ENCODE results near the gene PCDHGB5. TPM values are rescaled to one million over a fixed set of nuclear protein-coding genes. Genes with fewer than 3 reads are reported as not detected.
A peak's percentile ranks its signal among the peaks of the same experiment; 100 is the strongest.

Gene PCDHGB5
- total RNA-seq, 6 donors from 2014 or later: 6.2 to 11.8 (median 8.3) TPM

DNA sequence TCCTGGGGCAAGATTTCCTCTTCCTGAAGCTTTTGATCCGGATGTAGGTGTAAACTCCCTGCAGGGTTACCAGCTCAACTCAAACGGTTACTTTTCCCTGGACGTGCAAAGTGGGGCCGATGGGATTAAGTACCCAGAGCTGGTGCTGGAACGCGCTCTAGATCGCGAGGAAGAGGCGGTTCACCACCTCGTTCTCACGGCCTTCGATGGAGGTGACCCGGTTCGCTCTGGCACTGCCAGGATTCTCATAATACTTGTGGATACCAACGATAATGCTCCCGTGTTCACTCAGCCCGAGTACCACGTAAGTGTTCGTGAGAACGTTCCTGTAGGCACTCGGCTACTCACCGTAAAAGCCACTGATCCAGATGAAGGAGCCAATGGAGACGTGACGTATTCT, 42.1 kb upstream of the PCDHGB5 start:
- H3K27me3 ChIP-seq: no peaks in the 10 kb centered on the region

DNA sequence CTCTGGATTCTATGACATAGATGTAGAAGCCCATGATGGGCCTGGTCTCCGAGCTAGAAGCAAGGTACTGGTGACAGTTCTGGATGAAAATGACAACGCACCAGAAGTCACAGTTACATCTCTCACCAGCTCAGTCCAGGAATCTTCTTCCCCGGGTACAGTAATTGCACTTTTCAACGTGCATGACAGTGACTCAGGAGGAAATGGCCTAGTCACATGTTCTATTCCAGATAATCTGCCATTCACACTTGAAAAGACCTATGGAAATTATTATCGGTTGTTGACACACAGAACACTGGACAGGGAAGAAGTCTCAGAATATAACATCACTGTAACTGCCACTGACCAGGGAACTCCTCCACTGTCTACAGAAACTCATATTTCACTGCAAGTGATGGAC, 41.6 kb upstream of the PCDHGB5 start:
- TF ChIP-seq EP300 (IDR thresholded peaks at IDR 0.05) (no peak), POLR2A (IDR thresholded peaks at IDR 0.05) (no peak), POLR2AphosphoS5 (IDR thresholded peaks at IDR 0.05) (no peak)
- TF ChIP-seq, protein P1, sequence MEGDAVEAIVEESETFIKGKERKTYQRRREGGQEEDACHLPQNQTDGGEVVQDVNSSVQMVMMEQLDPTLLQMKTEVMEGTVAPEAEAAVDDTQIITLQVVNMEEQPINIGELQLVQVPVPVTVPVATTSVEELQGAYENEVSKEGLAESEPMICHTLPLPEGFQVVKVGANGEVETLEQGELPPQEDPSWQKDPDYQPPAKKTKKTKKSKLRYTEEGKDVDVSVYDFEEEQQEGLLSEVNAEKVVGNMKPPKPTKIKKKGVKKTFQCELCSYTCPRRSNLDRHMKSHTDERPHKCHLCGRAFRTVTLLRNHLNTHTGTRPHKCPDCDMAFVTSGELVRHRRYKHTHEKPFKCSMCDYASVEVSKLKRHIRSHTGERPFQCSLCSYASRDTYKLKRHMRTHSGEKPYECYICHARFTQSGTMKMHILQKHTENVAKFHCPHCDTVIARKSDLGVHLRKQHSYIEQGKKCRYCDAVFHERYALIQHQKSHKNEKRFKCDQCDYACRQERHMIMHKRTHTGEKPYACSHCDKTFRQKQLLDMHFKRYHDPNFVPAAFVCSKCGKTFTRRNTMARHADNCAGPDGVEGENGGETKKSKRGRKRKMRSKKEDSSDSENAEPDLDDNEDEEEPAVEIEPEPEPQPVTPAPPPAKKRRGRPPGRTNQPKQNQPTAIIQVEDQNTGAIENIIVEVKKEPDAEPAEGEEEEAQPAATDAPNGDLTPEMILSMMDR (IDR thresholded peaks at IDR 0.05): no peak

More for the DNA sequence above, 42.1 kb upstream of the PCDHGB5 start:
- H3K9me3 ChIP-seq: peaks cover 28 to 85% (median 66%) of the 10 kb centered on the region in 4 donors
- peak overlapping the region in 1 of 4 donors; percentile 28 for H3K4me3 ChIP-seq
- 48 to 56% methylated on average over 21 to 24 of the region's 24 CpGs for WGBS, 2 donors
- DNase-seq: no peak
- H3K27ac ChIP-seq: no peak overlapping the region
- TF ChIP-seq POLR2AphosphoS5 (IDR thresholded peaks at IDR 0.05): no peak
- no peak for TF ChIP-seq POLR2A (IDR thresholded peaks at IDR 0.05)
- TF ChIP-seq, protein P1 (IDR thresholded peaks at IDR 0.05): no peak
- no peak for TF ChIP-seq EP300 (IDR thresholded peaks at IDR 0.05)
- no peaks in the 10 kb centered on the region for H3K4me1 ChIP-seq
- ATAC-seq (ENCODE audit: low FRiP score in 2 of 2): no peak
- no peaks in the 10 kb centered on the region for H3K36me3 ChIP-seq

DNA sequence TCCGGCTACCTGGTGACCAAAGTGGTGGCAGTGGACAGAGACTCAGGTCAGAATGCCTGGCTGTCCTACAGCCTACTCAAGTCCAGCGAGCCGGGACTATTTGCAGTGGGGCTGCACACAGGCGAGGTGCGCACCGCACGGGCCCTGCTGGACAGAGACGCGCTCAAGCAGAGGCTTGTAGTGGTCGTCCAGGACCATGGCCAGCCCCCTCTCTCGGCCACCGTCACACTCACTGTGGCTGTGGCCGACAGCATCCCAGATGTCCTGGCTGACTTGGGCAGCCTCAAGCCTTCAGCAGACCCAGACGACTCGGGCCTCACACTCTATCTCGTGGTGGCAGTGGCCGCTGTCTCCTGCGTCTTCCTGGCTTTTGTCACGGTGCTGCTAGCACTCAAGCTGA, 40.8 kb upstream of the PCDHGB5 start:
- H3K36me3 ChIP-seq: no peaks in the 10 kb centered on the region
- no peak overlapping the region for H3K4me3 ChIP-seq
- peaks cover 33 to 85% (median 66%) of the 10 kb centered on the region in 4 donors for H3K9me3 ChIP-seq
- DNase-seq (no peak), ATAC-seq (ENCODE audit: low FRiP score in 2 of 2) (no peak)
- TF ChIP-seq POLR2A (IDR thresholded peaks at IDR 0.05) (no peak), EP300 (IDR thresholded peaks at IDR 0.05) (no peak), POLR2AphosphoS5 (IDR thresholded peaks at IDR 0.05) (no peak)
- TF ChIP-seq, protein P1 (IDR thresholded peaks at IDR 0.05): no peak
- WGBS, 2 donors: 45 to 58% methylated on average over 4 to 7 of the region's 19 CpGs
- H3K27ac ChIP-seq: no peak overlapping the region
- no peaks in the 10 kb centered on the region for H3K4me1 ChIP-seq
- H3K27me3 ChIP-seq: no peaks in the 10 kb centered on the region

More for the DNA sequence above, 41.6 kb upstream of the PCDHGB5 start:
- Histone ChIP-seq H3K4me1 (no peaks in the 10 kb centered on the region), H3K9me3 (peaks cover 33 to 85% (median 66%) of the 10 kb centered on the region in 4 donors), H3K4me3 (no peak overlapping the region), H3K36me3 (no peaks in the 10 kb centered on the region), H3K27ac (no peak overlapping the region), H3K27me3 (no peaks in the 10 kb centered on the region)
- ATAC-seq (ENCODE audit: low FRiP score in 2 of 2): no peak
- no peak for DNase-seq
- WGBS, 2 donors: 72 to 77% methylated on average over 5 of the region's 5 CpGs

DNA sequence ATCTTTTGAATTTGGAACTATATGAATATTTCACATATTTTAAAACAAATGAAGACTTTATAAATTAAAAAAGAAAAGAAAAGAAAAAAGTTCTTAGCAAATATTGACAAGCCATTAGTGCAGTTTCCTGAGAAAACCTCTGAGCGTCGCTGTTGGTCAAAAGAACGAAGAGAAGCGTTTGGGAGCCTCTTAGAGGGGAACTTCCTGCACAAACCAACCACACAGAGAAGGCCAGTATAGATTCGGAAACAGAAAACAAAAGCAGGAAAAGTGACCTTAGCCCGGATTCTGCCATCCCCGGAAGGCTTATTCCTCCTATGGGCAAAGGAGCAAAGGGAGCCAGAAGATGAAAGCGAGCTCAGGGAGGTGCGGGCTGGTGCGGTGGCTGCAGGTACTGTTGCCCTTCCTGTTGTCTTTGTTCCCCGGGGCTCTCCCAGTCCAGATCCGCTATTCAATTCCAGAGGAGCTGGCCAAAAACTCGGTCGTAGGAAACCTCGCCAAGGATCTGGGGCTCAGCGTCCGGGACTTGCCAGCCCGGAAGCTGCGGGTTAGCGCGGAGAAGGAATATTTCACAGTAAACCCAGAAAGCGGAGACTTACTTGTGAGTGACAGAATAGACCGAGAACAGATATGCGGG, 37.8 kb upstream of the PCDHGB5 start, which contains the start of gene PCDHGB2:
TSS of gene PCDHGB2 (plus strand) at position 205 of the 637 bp plus-strand sequence. CDS start at position 347, 142 bp downstream.
- Histone ChIP-seq H3K4me3 (peak within 1 kb of the TSS in 3 of 4 donors; percentile 12 to 36 (median 21)), H3K4me1 (no peaks in the 10 kb centered on the region), H3K9me3 (peaks cover 52 to 95% (median 76%) of the 10 kb centered on the region in 4 donors), H3K36me3 (no peaks in the 10 kb centered on the region), H3K27me3 (peaks cover 0 to 4% (median 0%) of the 10 kb centered on the region in 4 donors), H3K27ac (no peak within 1 kb of the TSS)
- no peak for TF ChIP-seq POLR2AphosphoS5 (IDR thresholded peaks at IDR 0.05)
- TF ChIP-seq, protein P1 (IDR thresholded peaks at IDR 0.05): peak in 1 of 6 experiments; percentile 8
- 14% methylated on average over 24 of the region's 24 CpGs for WGBS, 2 donors
- no peak for DNase-seq
- peak in 1 of 2 donors; percentile 31 for ATAC-seq (ENCODE audit: low FRiP score in 2 of 2)

Data from upper lobe of left lung (tissue), 6 donors.